Thyroid gland (tissue), 4 donors: ENCODE data around the gene TSPAN7.

Experiments used
- CTCF ChIP-seq, 6 experiments: fragments of 200-600 bp in 3 of 6; fragments of 450-650 bp in 3 of 6; sonication (generic) in 3 of 6; IDR thresholded peaks; one replicate each; pipeline ENCODE4 v1.5.1; 2016 to 2019; ENCODE audit warnings: antibody characterized with exemption in 6 of 6, mild to moderate bottlenecking in 2 of 6, inconsistent platforms in 1 of 6, moderate library complexity in 1 of 6
- POLR2A ChIP-seq, 2 donors: fragments of 450-650 bp; IDR thresholded peaks; one replicate each; pipeline ENCODE4 v1.6.1; 2017; ENCODE audit warnings: antibody characterized with exemption in 2 of 2, mild to moderate bottlenecking in 2 of 2, moderate library complexity in 1 of 2

GRCh38 chrX:38718311-38718710, 157.0 kb downstream of the TSPAN7 start:
- TF ChIP-seq CTCF (IDR thresholded peaks at IDR 0.05) (no peak), POLR2A (IDR thresholded peaks at IDR 0.05) (no peak)
